H1 (cell line): ENCODE measurements around the gene VWA3B. TPM values are rescaled to one million over a fixed set of nuclear protein-coding genes. Genes with fewer than 3 reads are reported as not detected.

Source experiments
- CTCF ChIA-PET: fragments of 300-600 bp; sonication (Branson Sonifier 250); formaldehyde crosslinking; loops from one replicate; lab custom pipeline; 2021; ENCODE audit not compliant: partially characterized antibody; lab: Charles Lee
- POLR2A ChIA-PET: fragments of 300-600 bp; sonication (Branson Sonifier 250); formaldehyde crosslinking; loops from one replicate; lab custom pipeline; 2021; ENCODE audit warnings: inconsistent platforms; ENCODE audit not compliant: partially characterized antibody; lab: Charles Lee
- DNase-seq, 2 experiments: peaks; one replicate each; pipeline versions ENCODE4 v3.0.0 to v3.0.0-alpha.2; 2010 to 2022; ENCODE audit warnings: low spot score in 2 of 2, low read depth in 1 of 2, mixed read lengths in 1 of 2
- FAIRE-seq: peaks from 2 replicates; lab custom pipeline; 2011; peaks lifted over from hg19 to GRCh38; lab: Jason Lieb, UNC
- H2AFZ ChIP-seq: 2 replicates; pipeline ENCODE4 v1.8.1; 2012; ENCODE audit warnings: low read length, inconsistent platforms
- H2AK5ac ChIP-seq: 2 replicates; pipeline ENCODE4 v1.6.1; 2013; ENCODE audit warnings: low read depth, low read length
- H2BK120ac ChIP-seq: replicated peaks from 2 replicates; pipeline ENCODE3; 2013; ENCODE audit warnings: low read depth, low read length, inconsistent platforms
- H2BK12ac ChIP-seq: 2 replicates; pipeline ENCODE4 v1.6.1; 2013; ENCODE audit warnings: low read depth, low read length
- H2BK15ac ChIP-seq: 2 replicates; pipeline ENCODE4 v1.6.1; 2013; ENCODE audit warnings: low read length
- H2BK20ac ChIP-seq: 2 replicates; pipeline ENCODE4 v1.6.1; 2013; ENCODE audit warnings: low read length
- H2BK5ac ChIP-seq: 2 replicates; pipeline ENCODE4 v1.6.1; 2013; ENCODE audit warnings: low read depth, low read length
- H3K14ac ChIP-seq: 2 replicates; pipeline ENCODE4 v1.6.1; 2013; ENCODE audit warnings: inconsistent platforms; ENCODE audit not compliant: insufficient read length
- H3K18ac ChIP-seq: 2 replicates; pipeline ENCODE4 v1.6.1; 2013; ENCODE audit warnings: low read length; ENCODE audit errors: extremely low read depth
- H3K23ac ChIP-seq: 2 replicates; pipeline ENCODE4 v1.6.1; 2013; ENCODE audit warnings: inconsistent platforms; ENCODE audit not compliant: insufficient read length
- H3K23me2 ChIP-seq: 2 replicates; pipeline ENCODE4 v1.6.1; 2013; ENCODE audit warnings: low read depth, low read length
- H3K27ac ChIP-seq: 2 replicates; pipeline ENCODE4 v1.6.1; 2011; ENCODE audit warnings: low read depth, low read length, inconsistent platforms
- H3K27me3 ChIP-seq, 4 experiments: replicated peaks in 1 of 4; 1 replicate in 1 of 4; 2 replicates in 3 of 4; pipeline versions ENCODE4 v1.6.1 to v1.8.1; 2011 to 2013; ENCODE audit warnings: low read length in 3 of 4, mild to moderate bottlenecking in 3 of 4, inconsistent platforms in 2 of 4, mixed read lengths in 2 of 4, moderate library complexity in 1 of 4; ENCODE audit not compliant: control insufficient read depth in 3 of 4, insufficient read depth in 3 of 4; ENCODE audit errors: extremely low read depth in 1 of 4
- H3K36me3 ChIP-seq, 4 experiments: 2 replicates each; pipeline versions ENCODE4 v1.6.1 to v1.8.1; 2011 to 2013; ENCODE audit warnings: mild to moderate bottlenecking in 4 of 4, low read length in 3 of 4, moderate library complexity in 2 of 4, control low read depth in 1 of 4, inconsistent platforms in 1 of 4; ENCODE audit not compliant: insufficient read depth in 4 of 4, control insufficient read depth in 2 of 4
- H3K4ac ChIP-seq: replicated peaks from 2 replicates; pipeline ENCODE3; 2013; ENCODE audit warnings: low read length, low read depth, mixed read lengths, inconsistent platforms; ENCODE audit not compliant: insufficient read length
- H3K4me1 ChIP-seq, 4 experiments: replicated peaks in 1 of 4; 1 replicate in 1 of 4; 2 replicates in 3 of 4; pipeline versions ENCODE4 v1.6.1 to v1.8.1; 2011 to 2013; ENCODE audit warnings: low read length in 3 of 4, inconsistent platforms in 2 of 4, mixed read lengths in 1 of 4; ENCODE audit not compliant: insufficient read depth in 4 of 4, control insufficient read depth in 3 of 4
- H3K4me2 ChIP-seq, 2 experiments: 2 replicates each; pipeline versions ENCODE4 v1.6.1 to v1.8.1; 2011 to 2013; ENCODE audit warnings: low read depth in 2 of 2, low read length in 2 of 2, control low read depth in 1 of 2, inconsistent platforms in 1 of 2, mild to moderate bottlenecking in 1 of 2; ENCODE audit not compliant: insufficient read depth in 1 of 2
- H3K4me3 ChIP-seq, 4 experiments: fragments of 200-600, 300-600 bp in 1 of 4; sonication (generic), shearing (Covaris generic), sonication (Bioruptor Twin) in 1 of 4; 2 replicates each; pipeline versions ENCODE4 v1.5.1 to v1.8.1; 2011 to 2016; ENCODE audit warnings: low read length in 4 of 4, low read depth in 3 of 4, control low read depth in 2 of 4, inconsistent platforms in 2 of 4, mild to moderate bottlenecking in 2 of 4, mixed read lengths in 1 of 4, moderate library complexity in 1 of 4; ENCODE audit not compliant: insufficient read depth in 2 of 4; ENCODE audit errors: extremely low read depth in 1 of 4
- H3K56ac ChIP-seq: replicated peaks from 2 replicates; pipeline ENCODE3; 2013; ENCODE audit warnings: low read depth, mild to moderate bottlenecking, mixed read lengths, low read length, inconsistent platforms; ENCODE audit not compliant: insufficient read length
- H3K79me1 ChIP-seq: 2 replicates; pipeline ENCODE4 v1.6.1; 2013; ENCODE audit warnings: low read depth, low read length, control low read depth
- H3K79me2 ChIP-seq, 2 experiments: 2 replicates each; pipeline versions ENCODE4 v1.6.1 to v1.8.1; 2012 to 2013; ENCODE audit warnings: low read length in 2 of 2, mild to moderate bottlenecking in 2 of 2, inconsistent platforms in 1 of 2; ENCODE audit not compliant: insufficient read depth in 2 of 2, control insufficient read depth in 1 of 2
- H3K9ac ChIP-seq, 4 experiments: replicated peaks in 1 of 4; 1 replicate in 1 of 4; 2 replicates in 3 of 4; pipeline versions ENCODE4 v1.6.1 to v1.8.1; 2011 to 2013; ENCODE audit warnings: low read depth in 3 of 4, low read length in 3 of 4, control low read depth in 2 of 4, mild to moderate bottlenecking in 2 of 4, moderate library complexity in 2 of 4, inconsistent platforms in 1 of 4; ENCODE audit errors: extremely low read depth in 1 of 4
- H3K9me3 ChIP-seq, 2 experiments: 2 replicates each; pipeline versions ENCODE4 v1.6.1 to v1.8.1; 2012 to 2013; ENCODE audit warnings: mild to moderate bottlenecking in 2 of 2, moderate library complexity in 2 of 2, control low read depth in 1 of 2, inconsistent platforms in 1 of 2, low read depth in 1 of 2, low read length in 1 of 2, mixed read lengths in 1 of 2; ENCODE audit not compliant: insufficient read depth in 2 of 2
- H4K20me1 ChIP-seq, 2 experiments: replicated peaks in 1 of 2; 2 replicates each; pipeline versions ENCODE3 to v1.8.1; 2011 to 2013; ENCODE audit warnings: inconsistent platforms in 2 of 2, low read length in 2 of 2, mild to moderate bottlenecking in 1 of 2; ENCODE audit not compliant: insufficient read depth in 2 of 2, control insufficient read depth in 1 of 2
- H4K5ac ChIP-seq: 2 replicates; pipeline ENCODE4 v1.6.1; 2013; ENCODE audit warnings: low read length, low read depth, mixed read lengths, inconsistent platforms; ENCODE audit not compliant: insufficient read length
- H4K8ac ChIP-seq: 2 replicates; pipeline ENCODE4 v1.8.0; 2013; ENCODE audit warnings: mild to moderate bottlenecking, moderate library complexity, low read length, inconsistent platforms; ENCODE audit not compliant: insufficient read depth; ENCODE audit errors: extremely low read depth
- H4K91ac ChIP-seq: replicated peaks from 2 replicates; pipeline ENCODE3; 2013; ENCODE audit warnings: low read length, mixed read lengths, inconsistent platforms; ENCODE audit not compliant: insufficient read length
- JUND ChIP-seq: IDR thresholded peaks from 2 replicates; pipeline ENCODE4 v1.6.1; 2011; ENCODE audit warnings: mild to moderate bottlenecking, improper control_type of control experiment, low read length
- PHF8 ChIP-seq: fragments of 200-600 bp; sonication (generic); conservative IDR thresholded peaks from 2 replicates; pipeline ENCODE4 v1.7.1; 2012; ENCODE audit warnings: low read depth, mild to moderate bottlenecking, inconsistent platforms, low read length, moderate library complexity
- SIN3A ChIP-seq, 2 experiments: IDR thresholded peaks in 1 of 2; conservative IDR thresholded peaks in 1 of 2; 2 replicates each; pipeline ENCODE4 v1.6.1; 2011 to 2012; ENCODE audit warnings: low read length in 2 of 2, improper control_type of control experiment in 1 of 2, low read depth in 1 of 2, mild to moderate bottlenecking in 1 of 2
- SP4 ChIP-seq: IDR thresholded peaks from 2 replicates; pipeline ENCODE4 v1.6.1; 2012; ENCODE audit warnings: low read length, inconsistent platforms
- TAF7 ChIP-seq: optimal IDR thresholded peaks from 2 replicates; pipeline ENCODE3; 2011; ENCODE audit warnings: low read depth, mild to moderate bottlenecking, inconsistent platforms, low read length, moderate library complexity, borderline replicate concordance
- WGBS, 2 experiments: shearing (Covaris generic) in 1 of 2; methylation state at CpG; one replicate each; pipeline versions ENCODE4 v1.1.6 to v1.1.7; 2013 to 2015; ENCODE audit warnings: low lambda C conversion rate in 2 of 2, mixed read lengths in 2 of 2, inconsistent platforms in 1 of 2, low coverage in 1 of 2, missing lambda C conversion rate in 1 of 2; ENCODE audit not compliant: insufficient replicate concordance in 2 of 2, insufficient coverage in 1 of 2, insufficient read length in 1 of 2; ENCODE audit errors: extremely low coverage in 1 of 2, missing lambda C conversion rate in 1 of 2; 5-methylcytosine and 5-hydroxymethylcytosine counted together
- polyA plus RNA-seq, 7 experiments: library from polyadenylated mRNA; depleted of rRNA in 3 of 7; stranded (reverse) in 5 of 7; unstranded in 2 of 7; fragments of >200 nt in 5 of 7; fragments of 200-250 nt in 2 of 7; gene quantifications; 1 replicate in 5 of 7; 2 replicates in 1 of 7; 4 replicates in 1 of 7; pipeline versions ENCODE4 v1.2.1 to v1.2.3, GENCODE V29; 2011 to 2013; ENCODE audit warnings: missing spikeins in 2 of 7, mixed read lengths in 2 of 7
- total RNA-seq: library from RNA; stranded (reverse); fragmentation: NEBNext Ultra II Directional; extraction: Animal tissue kit (Norgen Biotek cat#: 25700); gene quantifications from 2 replicates; pipeline ENCODE4 v1.2.1, GENCODE V29; 2021

The VWA3B gene
- total and polyA plus RNA-seq, 2 of the 8 experiments (the other 6 are each of a cell fraction or from before 2014, with no cell fraction given), result not detected

DNA sequence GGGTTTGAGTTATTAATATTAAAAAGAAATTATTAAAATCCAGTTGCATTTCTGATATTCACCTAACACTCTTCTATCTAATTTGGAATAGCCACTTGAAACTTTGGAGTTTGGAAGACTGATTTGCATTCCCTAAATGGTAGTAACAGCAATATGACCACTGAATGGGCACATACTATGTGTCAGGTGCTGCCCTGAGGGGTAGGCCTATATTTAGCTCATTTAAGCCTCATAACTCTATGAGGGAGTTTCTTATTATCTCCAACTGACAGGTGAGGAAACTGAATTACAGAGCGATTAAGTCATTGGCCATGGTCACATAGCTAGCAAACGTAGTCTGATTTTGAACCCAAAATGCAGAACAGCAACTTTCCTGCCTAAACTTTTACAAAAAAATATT lies 77.3 kb downstream of the VWA3B start:
- H4K91ac ChIP-seq, result no peak overlapping the region
- FAIRE-seq (no peak), DNase-seq (no peak)
- no peak overlapping the region for H3K4me2 ChIP-seq
- no peak overlapping the region for H2BK12ac ChIP-seq
- H3K4ac ChIP-seq, result no peak overlapping the region
- H3K9ac ChIP-seq, result no peak overlapping the region
- H4K8ac ChIP-seq, result no peak overlapping the region
- H3K14ac ChIP-seq, result no peak overlapping the region
- WGBS, 2 experiments, result 86% methylated on average over 2 of the region's 2 CpGs; no CpG with 5 or more reads in 1 of the 2 experiments
- H3K36me3 ChIP-seq, result no peaks in the 10 kb centered on the region
- H2BK15ac ChIP-seq, result no peak overlapping the region
- no peak overlapping the region for H3K18ac ChIP-seq
- H3K4me3 ChIP-seq, result no peak overlapping the region
- H3K23ac ChIP-seq, result no peak overlapping the region
- H3K79me1 ChIP-seq, result no peaks in the 10 kb centered on the region
- H4K20me1 ChIP-seq, result no peaks in the 10 kb centered on the region
- ChIA-PET POLR2A (no interaction called here), CTCF (interaction anchor here (0.5 to 1.4 kb wide), 3 partner anchors 12 to 148 kb away, joined by 3 to 8 read pairs (median 3); no protein-coding TSS in a partner anchor)
- H3K56ac ChIP-seq, result no peak overlapping the region
- H3K27me3 ChIP-seq, result no peaks in the 10 kb centered on the region
- no peak overlapping the region for H2AK5ac ChIP-seq
- H3K27ac ChIP-seq, result no peak overlapping the region
- H4K5ac ChIP-seq, result no peak overlapping the region
- no peak overlapping the region for H2BK120ac ChIP-seq
- H3K4me1 ChIP-seq, result no peaks in the 10 kb centered on the region
- H2AFZ ChIP-seq, result no peak overlapping the region
- no peaks in the 10 kb centered on the region for H3K79me2 ChIP-seq
- H2BK20ac ChIP-seq, result no peak overlapping the region
- H3K9me3 ChIP-seq, result no peaks in the 10 kb centered on the region
- H3K23me2 ChIP-seq, result no peaks in the 10 kb centered on the region; the same call in 1 of the 2 replicates
- H2BK5ac ChIP-seq, result no peak overlapping the region
- TF ChIP-seq PHF8, result no peak
- TF ChIP-seq SP4, result no peak
- no peak for TF ChIP-seq SIN3A (conservative IDR thresholded peaks at IDR 0.05 in 1 of 2, IDR thresholded peaks at IDR 0.05 in 1 of 2; ENCODE audit: low read depth in 1 of 2, low read length in 2 of 2)
- TF ChIP-seq JUND, result no peak
- TF ChIP-seq TAF7, result no peak
